Measurements from ENCODE around the gene RHNO1. TPM values are rescaled to one million over a fixed set of nuclear protein-coding genes. Genes with fewer than 3 reads are reported as not detected.

RHNO1 gene
- total RNA-seq, 1 experiment from 2014 or later = 71.7 TPM

DNA sequence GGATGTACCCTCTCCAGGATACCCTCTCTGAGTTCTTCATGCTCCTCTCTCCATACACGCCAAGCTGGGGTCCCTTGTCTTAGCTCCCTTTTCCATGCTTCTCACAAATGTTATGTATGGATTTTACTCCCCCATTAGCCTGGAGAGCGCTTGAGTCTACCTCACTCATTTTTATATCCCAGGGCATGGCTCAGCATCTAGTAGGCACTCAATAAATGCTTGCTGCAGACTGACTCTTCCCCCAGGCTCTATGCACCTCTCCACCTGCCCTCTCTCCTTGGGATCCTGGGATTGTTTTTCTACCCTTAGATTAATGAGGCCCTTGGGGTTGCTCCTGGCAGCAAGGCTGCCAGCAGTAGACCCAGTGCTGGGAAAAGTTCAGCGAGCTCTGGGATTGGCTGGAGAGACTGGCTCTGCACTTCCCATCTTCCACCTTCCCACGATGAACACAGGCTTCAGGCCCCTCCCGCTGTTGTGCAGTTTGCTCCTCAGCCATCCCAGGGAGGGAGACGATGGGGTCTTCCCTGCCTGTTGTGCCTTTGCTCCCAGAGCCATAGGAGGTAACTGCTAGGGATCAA, 44.4 kb upstream of the RHNO1 start:
- no peaks in the 10 kb centered on the region for H3K9me3 ChIP-seq (ENCODE audit: low read depth, low read length, poor library complexity, severe bottlenecking)
- H3K27ac ChIP-seq (ENCODE audit: low read depth, low read length, poor library complexity, severe bottlenecking) = no peak overlapping the region
- H3K4me3 ChIP-seq (ENCODE audit: low read depth, low read length, poor library complexity, severe bottlenecking) = no peak overlapping the region
- no peak for DNase-seq (ENCODE audit: low spot score)
- intact Hi-C loops (cut with micrococcal nuclease; ENCODE audit: unreplicated experiment) = no loop called here
- H3K4me1 ChIP-seq (ENCODE audit: insufficient read depth, low read length, poor library complexity, severe bottlenecking) = peaks cover 16% of the 10 kb centered on the region
- no peaks in the 10 kb centered on the region for H3K36me3 ChIP-seq (ENCODE audit: insufficient read depth, low read length, poor library complexity, severe bottlenecking)
- ChIA-PET CTCF (no interaction called here), POLR2A (ENCODE audit: low non-redundant PET) (no interaction called here)
- BruUV-seq (replicated peaks) = no TSS peak
- H3K27me3 ChIP-seq (replicated peaks; ENCODE audit: insufficient read depth, low read depth, low read length, poor library complexity) = no peaks in the 10 kb centered on the region
- TF ChIP-seq, protein P1, sequence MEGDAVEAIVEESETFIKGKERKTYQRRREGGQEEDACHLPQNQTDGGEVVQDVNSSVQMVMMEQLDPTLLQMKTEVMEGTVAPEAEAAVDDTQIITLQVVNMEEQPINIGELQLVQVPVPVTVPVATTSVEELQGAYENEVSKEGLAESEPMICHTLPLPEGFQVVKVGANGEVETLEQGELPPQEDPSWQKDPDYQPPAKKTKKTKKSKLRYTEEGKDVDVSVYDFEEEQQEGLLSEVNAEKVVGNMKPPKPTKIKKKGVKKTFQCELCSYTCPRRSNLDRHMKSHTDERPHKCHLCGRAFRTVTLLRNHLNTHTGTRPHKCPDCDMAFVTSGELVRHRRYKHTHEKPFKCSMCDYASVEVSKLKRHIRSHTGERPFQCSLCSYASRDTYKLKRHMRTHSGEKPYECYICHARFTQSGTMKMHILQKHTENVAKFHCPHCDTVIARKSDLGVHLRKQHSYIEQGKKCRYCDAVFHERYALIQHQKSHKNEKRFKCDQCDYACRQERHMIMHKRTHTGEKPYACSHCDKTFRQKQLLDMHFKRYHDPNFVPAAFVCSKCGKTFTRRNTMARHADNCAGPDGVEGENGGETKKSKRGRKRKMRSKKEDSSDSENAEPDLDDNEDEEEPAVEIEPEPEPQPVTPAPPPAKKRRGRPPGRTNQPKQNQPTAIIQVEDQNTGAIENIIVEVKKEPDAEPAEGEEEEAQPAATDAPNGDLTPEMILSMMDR (conservative IDR thresholded peaks at IDR 0.05; ENCODE audit: low read depth, low read length) = no peak
- no peak for TF ChIP-seq EZH2 (IDR thresholded peaks at IDR 0.05; ENCODE audit: borderline replicate concordance, low read depth, low read length, poor library complexity, severe bottlenecking)

GRCh38 chr12:2833327-2833726, 43.7 kb upstream of the RHNO1 start:
- Histone ChIP-seq H3K4me1 (ENCODE audit: insufficient read depth, low read length, poor library complexity, severe bottlenecking) (peaks cover 16% of the 10 kb centered on the region), H3K9me3 (ENCODE audit: low read depth, low read length, poor library complexity, severe bottlenecking) (no peaks in the 10 kb centered on the region), H3K27me3 (replicated peaks; ENCODE audit: insufficient read depth, low read depth, low read length, poor library complexity) (no peaks in the 10 kb centered on the region), H3K27ac (ENCODE audit: low read depth, low read length, poor library complexity, severe bottlenecking) (no peak overlapping the region), H3K4me3 (ENCODE audit: low read depth, low read length, poor library complexity, severe bottlenecking) (no peak overlapping the region), H3K36me3 (ENCODE audit: insufficient read depth, low read length, poor library complexity, severe bottlenecking) (no peaks in the 10 kb centered on the region)
- ChIA-PET CTCF (interaction anchor here (0.7 kb wide), 1 partner anchor 208 kb away, joined by 4 read pairs; no protein-coding TSS in a partner anchor), POLR2A (ENCODE audit: low non-redundant PET) (no interaction called here)
- TF ChIP-seq, protein P1 (conservative IDR thresholded peaks at IDR 0.05; ENCODE audit: low read depth, low read length) = no peak
- no peak for TF ChIP-seq EZH2 (IDR thresholded peaks at IDR 0.05; ENCODE audit: borderline replicate concordance, low read depth, low read length, poor library complexity, severe bottlenecking)
- intact Hi-C loops (cut with micrococcal nuclease; ENCODE audit: unreplicated experiment) = no loop called here
- DNase-seq (ENCODE audit: low spot score) = no peak
- no TSS peak for BruUV-seq (replicated peaks)

DNA sequence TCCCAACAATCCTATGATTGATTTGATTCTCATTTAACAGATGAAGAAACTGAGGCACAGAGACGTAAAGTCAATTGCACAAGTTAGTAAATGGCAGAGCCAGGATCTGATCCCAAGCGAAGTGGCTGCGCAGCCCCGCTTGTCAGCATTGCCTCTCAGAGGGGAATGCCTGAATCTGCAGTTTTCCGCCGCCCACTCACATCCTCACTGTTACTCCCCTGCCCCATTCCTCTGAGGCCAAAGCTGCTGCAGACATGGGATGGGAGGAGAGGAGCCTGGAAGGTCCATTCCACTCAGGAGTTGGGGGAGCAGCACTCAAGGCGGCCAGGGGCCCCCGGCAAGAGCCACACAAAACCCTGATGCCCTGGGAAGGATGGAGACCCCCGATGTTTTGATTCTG, 43.2 kb upstream of the RHNO1 start:
- no peaks in the 10 kb centered on the region for H3K27me3 ChIP-seq (replicated peaks; ENCODE audit: insufficient read depth, low read depth, low read length, poor library complexity)
- no peak overlapping the region for H3K27ac ChIP-seq (ENCODE audit: low read depth, low read length, poor library complexity, severe bottlenecking)
- no peaks in the 10 kb centered on the region for H3K9me3 ChIP-seq (ENCODE audit: low read depth, low read length, poor library complexity, severe bottlenecking)
- DNase-seq (ENCODE audit: low spot score) = peak; percentile 48
- H3K36me3 ChIP-seq (ENCODE audit: insufficient read depth, low read length, poor library complexity, severe bottlenecking) = no peaks in the 10 kb centered on the region
- intact Hi-C loops (cut with micrococcal nuclease; ENCODE audit: unreplicated experiment) = no loop called here
- POLR2A ChIA-PET (ENCODE audit: low non-redundant PET) = no interaction called here
- CTCF ChIA-PET = interaction anchor here (0.7 kb wide), 1 partner anchor 207 kb away, joined by 4 read pairs; no protein-coding TSS in a partner anchor
- TF ChIP-seq, protein P1 (conservative IDR thresholded peaks at IDR 0.05; ENCODE audit: low read depth, low read length) = no peak
- no peak for TF ChIP-seq EZH2 (IDR thresholded peaks at IDR 0.05; ENCODE audit: borderline replicate concordance, low read depth, low read length, poor library complexity, severe bottlenecking)
- peaks cover 16% of the 10 kb centered on the region for H3K4me1 ChIP-seq (ENCODE audit: insufficient read depth, low read length, poor library complexity, severe bottlenecking)
- no TSS peak for BruUV-seq (replicated peaks)
- H3K4me3 ChIP-seq (ENCODE audit: low read depth, low read length, poor library complexity, severe bottlenecking) = no peak overlapping the region
